GM18867 (cell line): ENCODE data around the gene POMP.
"Not testable (repeated sequence)": the region's sequence is repeated elsewhere in the genome, so short reads cannot be mapped to it uniquely, and the experiment has no call there.

Source experiments
- ATAC-seq: cut with Tn5 transposase; IDR thresholded peaks from one replicate; pipeline ENCODE4 v1.9.1; 2021; ENCODE audit warnings: mild to moderate bottlenecking, moderate library complexity; ENCODE audit not compliant: unreplicated experiment

The POMP gene

DNA sequence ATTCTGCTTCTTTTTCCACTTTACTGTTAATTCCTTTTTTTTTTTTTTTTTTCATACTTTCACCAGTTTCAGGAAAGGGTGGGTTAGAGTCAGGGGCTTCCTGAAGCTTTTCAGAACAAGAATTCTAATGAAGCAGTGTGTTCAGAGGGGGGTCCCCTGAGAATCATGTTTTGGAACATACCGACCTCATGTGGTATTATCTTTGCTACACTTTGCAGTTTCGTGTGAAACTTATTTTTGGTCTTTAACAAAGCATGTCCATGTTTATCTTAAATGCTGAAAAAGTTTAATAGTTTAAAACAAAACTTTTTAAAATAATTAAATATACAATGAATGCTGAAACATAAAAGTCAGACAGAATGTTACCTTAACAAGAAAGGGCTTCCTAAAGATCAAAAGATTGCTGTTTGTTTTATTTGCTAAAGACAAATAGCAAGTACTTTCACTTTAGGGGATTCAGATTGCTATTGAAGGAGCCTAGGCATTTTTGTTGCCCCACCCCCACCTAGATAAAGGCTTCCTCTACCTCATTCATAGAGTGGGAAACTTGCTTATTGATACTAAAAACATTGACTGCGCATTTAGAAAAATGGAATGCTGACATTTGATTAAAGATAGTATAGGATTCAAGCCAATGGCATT, 21.1 kb upstream of the POMP start:
- ATAC-seq: no peak

DNA sequence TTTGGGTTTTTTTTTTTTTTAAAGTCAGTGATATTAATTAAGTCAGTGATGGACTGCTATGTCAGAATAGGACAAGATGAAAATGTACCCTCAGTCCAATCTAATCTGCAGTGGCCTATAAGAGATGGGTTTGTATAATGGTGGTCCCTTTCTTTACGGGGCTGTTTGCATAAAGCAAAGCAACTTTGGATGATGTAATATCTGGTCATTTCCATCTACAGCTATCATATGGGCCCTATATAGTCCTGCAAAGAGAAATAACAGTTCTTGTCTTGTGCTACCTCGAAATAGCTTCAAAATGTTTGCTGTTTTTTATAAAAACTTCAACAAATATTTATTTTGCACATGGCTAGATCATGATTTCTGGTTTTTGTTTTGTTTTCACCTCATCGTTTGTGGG, 20.2 kb upstream of the POMP start:
- ATAC-seq: no peak

DNA sequence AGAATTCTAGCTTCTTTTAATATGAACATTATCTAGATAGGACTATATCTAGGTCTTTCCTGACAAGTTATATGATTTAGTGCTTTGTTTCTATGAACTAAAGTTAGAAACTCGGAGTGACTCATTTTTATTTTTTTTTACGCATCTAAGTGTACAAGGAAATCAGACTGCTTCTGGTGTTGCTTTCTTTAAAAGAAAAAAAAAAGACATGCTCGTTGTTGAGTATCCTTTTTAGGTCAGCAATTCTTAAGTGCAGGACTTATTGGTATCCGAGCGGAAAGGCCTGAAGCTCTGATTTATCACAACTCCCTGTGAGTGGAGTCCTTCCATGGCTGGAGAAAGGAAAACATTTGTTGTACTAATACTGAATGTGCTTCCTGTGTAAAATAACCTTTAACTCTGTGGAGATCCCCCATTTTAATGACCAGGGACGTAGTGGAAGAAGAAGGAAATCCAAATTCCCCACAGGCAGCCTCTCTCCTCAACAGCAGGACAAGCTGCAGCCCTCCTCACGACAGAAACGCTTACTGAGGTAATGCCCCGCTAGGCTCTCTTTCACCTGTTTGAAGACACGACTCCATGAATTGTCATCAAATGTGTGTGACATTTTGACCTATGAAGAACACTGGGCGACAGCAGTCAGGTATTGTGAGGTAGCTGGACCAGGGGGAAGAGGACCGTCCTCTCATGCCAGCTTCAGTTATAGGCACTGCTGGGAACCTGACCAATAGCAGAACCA, 17.9 kb upstream of the POMP start:
- ATAC-seq: no peak

DNA sequence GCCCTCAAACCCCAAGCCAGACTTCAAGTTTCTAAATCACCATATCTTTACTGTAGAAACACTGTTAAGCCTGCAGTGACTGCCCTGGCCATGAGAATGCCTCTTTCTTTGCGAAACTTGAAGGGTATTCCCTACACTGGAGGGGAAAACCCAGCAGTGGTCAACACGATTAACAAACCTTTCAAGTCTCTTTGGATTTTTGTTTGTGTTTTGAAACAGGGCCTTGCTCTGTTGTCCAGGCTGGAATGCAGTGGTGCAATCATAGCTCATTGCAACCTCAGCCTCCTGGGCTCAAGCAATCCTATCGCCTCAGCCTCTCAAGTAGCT, 17.4 kb upstream of the POMP start:
- ATAC-seq: peak; percentile 69

DNA sequence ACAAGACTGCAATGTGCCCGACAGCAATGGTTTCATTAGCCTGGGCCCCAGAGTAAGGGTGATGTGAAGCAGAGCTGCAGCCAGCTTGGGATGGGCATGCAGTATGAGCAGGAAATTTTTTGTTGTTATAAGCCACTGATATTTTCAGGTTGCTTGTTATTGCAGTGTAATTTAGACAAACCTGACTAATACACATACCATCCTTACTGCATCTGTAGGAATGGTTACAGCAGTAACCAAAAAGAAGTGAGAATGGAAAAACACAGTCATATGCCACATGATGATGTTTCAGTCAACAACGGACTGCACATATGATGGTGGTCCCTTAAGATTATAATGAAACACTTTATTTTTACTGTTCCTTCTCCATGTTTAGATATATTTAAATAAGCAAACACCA, 8.6 kb upstream of the POMP start:
- no peak for ATAC-seq

DNA sequence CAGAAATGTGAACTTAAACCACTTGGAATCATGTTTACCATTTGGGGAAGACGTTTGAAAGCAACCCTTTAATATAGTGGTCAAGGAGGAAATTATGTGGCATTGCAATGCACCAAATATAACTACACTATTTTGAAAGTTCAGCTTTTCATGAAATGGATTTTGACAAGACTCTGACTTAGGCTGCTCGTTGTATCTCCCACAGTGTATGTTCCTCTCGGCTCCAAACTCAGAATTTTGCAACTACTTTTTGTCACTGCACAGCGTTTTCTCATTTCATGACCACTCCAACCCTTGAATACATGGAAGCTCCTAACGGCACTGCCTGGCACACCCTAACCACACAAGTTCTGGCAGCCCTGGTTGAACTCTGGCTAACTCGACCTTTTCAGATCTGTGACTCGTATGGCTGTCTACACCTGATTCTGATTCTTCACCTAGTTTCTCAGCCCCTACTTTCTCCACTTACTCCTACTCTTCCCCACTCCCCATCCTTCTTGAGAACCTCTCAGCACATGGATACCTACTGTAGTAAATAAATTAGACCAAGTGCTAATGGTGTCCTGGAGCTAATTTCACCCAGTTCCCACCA, 7.0 kb upstream of the POMP start:
- ATAC-seq: no peak

DNA sequence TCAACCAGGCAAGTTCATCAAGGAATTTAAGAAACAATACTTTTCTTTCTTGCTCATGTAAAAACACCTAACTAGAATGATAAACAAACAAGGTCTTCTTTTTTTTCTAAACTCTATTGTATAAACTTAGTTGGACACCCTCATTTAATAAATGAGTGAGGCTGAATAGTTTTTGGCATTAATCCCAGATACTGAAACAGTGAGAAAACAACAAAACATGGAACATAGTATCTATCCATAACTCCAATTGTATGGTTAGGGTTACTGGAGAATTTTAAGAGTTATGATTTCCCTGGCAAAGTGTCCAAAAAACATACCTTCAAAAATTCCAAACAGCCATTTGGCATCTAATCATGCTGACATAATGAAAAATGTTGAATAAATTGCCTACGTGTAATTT, 5.8 kb upstream of the POMP start:
- no peak for ATAC-seq

DNA sequence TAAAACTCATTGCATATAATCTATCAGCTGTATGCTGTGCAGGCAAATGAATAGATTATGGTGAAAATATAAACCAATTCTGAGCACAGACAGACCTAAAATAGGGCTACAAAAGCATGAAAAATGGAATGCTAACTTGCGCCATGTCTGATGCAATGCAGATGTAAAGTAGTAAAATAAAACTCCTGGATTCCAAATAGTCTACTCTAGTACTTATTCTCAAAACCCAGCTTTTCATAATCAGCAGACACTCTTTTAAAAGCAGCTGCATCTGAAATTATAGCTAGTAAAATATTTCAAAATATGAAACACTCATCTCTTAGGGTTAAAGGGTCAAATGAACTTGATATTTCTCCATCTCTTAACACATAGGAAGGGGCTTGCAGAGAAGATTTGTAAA, 4.7 kb upstream of the POMP start:
- no peak for ATAC-seq

DNA sequence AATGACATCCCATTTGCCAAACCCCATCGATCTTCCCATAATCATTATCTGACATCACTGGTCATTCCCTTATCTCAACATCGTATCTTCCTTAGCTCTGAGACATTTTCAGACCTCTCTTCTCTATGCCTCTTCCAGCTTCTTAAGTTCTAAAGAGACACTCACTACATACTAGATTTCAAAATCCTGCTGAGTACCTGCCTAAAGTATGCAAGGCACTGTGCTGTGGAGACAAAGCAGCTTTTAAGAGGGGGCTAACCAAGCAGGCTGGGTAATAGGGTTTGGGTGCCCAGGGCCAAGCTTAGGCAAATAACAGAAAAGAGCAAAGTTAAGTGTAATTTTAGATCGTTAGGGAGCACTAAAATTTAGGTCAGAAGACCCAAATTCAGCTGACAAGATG, 3.4 kb upstream of the POMP start:
- ATAC-seq: no peak

DNA sequence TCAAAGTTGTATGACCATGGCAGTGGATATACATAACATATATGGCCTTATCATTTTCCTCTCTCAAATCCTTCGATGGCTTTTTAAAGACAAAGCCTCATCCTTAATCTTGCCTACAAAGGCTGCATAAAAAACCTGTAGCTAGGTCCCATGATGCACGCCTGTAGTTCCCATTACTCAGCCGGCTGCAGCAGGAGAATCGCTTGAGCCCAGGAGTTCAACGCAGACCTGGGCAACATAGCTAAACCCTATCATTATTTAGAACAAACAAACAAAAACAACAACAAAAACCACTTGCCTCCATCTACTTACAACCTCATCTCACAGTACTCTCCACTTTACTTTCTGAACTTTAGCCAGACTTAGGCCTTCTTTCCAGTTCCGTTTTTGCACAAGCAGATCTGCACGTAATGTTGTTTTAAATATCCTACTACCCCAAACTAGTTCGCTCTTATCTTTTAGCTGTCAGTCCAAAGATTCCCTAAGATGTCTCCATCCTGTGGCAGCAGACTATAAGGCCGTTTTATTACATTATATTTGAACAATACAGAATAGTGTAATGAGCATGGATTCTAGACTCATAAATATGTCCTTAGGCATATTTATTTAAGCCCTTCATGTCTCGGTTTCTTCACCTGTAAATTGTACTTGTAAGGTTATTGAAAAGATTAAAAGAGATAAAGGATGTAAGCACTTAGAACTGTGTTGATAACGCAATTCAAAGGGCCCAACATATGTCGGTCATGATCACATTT, 969 bp upstream of the POMP start:
- ATAC-seq: no peak

DNA sequence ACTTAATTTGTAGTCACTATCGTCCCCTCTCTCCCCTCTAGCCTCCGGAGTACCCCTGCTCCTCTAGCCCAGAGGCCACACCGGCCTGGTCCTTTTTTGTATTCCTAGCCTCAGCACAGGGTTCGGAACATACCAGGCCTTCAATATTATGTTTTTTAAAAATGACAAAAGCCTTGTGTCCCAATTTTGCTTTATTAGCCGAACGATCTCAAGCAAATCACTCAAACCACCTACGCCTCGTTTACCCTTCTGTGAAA, 463 bp upstream of the POMP start:
- ATAC-seq: peak; percentile 17

DNA sequence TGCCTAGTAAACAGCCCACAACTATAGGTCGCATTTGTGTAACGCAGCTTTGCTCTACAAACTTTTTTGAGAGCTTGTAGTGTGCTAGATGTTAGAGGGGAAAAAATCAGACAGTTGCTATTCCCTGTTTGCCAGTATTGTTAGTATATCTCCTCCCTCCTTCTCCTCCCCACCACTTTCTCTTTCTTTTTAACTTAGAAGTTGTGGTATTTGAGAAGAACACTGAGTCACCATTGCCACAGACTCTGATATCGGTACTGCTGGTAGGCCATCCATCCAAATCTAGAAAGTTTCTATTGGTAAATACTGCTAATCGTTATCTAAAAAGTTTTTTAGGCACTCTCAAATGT, 666 bp downstream of the POMP start:
- ATAC-seq: peak; percentile 36

DNA sequence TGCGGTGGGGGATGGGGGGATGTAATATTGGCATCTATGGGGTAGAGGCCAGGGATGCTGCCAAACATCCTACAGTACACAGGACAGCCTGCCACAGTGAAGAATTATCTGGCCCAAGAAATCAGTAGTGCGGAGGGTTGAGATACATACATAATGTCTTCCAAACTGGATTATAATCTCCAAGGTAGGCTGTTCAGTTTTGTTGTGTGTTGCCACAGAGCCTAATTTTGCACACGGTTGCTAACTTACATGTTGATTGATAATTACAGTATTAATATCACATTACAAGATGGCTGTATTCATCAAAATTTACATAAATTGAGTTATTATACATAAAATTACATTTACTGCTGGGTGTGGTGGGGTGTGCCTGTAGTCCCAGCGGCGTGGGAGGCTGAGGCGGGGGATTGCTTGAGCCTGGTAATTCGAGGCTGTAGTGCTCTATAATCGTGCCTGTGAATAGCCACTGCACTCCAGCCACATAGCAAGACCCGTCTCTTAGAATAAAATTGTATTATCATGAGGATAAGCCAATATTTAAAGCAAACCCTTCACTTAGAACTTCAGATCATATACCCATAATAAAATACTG, 8.1 kb downstream of the POMP start:
- ATAC-seq: no peak

DNA sequence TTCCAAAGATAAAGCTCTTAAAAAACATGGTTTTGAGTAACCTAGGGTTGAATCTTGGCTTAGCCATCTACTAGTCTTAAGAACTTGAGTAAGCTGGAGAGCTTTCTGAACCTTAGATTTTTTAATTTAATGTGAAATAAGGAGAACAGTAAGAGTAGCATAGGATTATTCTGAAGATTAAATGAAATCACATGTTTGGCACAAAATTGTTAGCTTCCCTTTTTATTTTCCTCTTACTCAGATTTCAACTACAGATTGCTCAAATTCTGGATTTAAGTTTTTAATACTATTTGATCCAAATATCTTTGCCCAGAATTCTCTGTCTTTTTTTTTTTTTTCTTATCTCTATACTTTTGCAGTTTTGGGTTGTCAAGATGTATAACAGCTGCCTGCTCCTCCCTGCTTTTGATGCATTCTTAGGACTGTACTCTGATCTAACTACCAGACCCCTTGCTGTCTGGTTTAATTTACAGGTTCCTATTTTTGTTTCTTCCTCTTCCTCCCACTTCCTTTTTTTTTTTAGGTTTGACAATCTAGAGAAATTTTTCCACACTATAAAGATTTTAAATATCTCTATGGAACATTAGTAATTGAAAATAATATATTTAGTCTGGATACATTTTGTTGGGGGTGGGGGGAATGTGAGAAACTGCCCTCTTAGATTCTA, 12.3 kb downstream of the POMP start:
- no peak for ATAC-seq

DNA sequence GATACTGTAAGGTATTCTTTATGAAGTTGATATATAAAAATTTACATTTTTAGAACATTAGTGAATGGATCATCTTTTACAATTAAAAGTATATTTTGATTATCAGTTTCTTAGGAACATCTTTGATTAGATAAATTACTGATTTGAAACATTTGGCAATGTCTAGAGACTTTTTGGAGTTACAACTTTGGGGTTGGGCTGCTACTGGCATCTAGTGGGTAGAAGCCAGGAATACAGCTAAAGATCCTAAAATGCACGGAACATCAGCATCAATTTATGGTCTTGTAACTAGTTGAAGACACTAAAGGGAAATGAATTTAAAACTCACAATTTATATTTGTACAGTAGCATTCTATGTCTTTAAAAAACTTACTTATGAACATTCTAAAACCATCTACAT, 19.9 kb downstream of the POMP start:
- no peak for ATAC-seq

DNA sequence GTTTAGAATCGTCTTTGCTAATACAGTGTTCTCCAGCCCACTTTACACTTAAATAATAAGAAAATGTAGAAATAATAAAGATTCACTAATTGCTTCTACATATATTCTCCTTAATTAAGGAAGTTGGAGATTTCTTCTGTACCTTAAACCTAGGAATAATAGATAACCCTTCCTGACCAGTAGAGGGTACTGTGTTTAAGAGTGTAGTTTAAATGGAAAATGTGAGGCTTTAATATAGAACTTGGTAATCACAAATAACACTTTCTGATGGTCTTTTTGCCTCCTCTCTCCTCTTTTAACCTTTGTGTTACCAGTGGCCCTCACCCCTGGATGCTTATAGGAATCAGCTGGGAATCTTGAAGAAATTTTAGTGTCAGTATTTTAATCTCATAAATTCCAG, 20.7 kb downstream of the POMP start:
- no peak for ATAC-seq

DNA sequence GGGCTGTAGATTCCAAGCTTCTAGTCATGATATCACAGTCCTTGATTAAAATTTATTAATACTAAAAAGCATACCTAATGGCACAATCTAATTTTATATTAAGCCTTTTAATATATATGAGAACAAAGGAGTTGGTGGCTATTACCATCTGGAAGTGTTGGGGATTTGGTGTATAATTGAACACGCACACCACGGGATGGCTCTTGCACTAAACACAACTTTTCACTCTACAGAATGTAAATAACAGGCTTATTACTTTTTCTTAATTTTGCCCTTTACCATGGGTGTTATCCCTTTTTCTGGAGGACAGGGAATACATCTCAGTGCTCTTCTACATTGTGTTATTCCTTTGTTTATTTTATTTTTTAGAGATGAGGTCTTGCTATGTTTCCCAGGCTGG, 21.6 kb downstream of the POMP start:
- no peak for ATAC-seq

DNA sequence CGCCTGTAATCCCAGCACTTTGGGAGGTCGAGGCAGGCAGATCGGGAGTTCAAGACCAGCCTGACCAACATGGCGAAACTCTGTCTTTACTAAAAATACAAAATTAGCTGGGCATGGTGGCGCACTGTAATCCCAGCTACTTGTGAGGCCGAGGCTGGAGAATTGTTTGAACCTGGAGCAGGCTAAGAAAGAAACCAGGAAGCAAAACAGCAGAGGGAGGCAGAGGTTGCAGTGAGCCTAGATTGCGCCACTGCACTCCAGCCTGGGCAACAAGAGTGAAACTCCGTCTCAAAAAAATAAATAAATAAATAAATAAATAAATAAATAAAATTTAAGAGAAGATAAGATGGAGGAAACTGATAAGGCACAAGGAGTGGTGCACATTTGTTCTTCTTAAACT, 24.2 kb downstream of the POMP start:
- not testable (repeated sequence) for ATAC-seq

DNA sequence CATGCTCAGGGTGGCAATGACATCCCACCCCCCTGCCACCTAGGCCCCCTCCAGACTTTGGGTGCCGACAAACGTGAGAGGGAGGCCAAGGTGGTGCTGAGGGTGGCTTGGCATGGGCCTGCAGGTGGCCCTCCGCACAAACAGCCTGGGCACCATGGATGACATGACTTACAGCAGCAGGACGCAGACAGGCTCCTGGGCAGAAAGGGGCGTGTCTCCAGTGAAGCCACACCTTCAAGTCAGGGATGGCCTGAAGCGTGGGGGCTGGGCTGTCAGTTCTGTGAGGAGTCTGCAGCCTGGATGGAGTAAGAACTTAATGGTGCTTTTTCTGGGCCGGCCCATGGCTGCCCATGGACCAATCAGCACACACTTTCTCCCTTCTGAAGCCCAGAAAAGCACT, 25.3 kb downstream of the POMP start:
- ATAC-seq: no peak

DNA sequence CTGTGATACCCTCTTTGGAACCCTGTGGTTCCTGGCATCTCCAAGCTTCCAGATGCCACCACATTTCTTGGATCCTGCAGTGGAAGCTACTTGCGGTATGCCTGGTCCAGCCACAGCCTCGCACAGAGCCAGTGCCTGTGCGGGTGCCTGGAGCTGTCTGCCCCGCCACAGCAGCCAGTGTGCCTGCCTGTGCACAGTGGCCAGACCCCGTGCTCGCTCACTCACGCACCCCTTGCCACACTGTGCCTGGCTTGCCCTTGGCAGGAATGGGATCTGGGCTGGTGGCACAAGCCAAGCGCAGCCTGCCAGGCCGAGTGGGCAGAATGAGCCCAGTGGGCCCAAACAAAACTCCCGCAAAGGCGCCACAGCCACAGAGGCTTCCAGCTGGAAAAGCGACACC, 26.2 kb downstream of the POMP start:
- no peak for ATAC-seq

DNA sequence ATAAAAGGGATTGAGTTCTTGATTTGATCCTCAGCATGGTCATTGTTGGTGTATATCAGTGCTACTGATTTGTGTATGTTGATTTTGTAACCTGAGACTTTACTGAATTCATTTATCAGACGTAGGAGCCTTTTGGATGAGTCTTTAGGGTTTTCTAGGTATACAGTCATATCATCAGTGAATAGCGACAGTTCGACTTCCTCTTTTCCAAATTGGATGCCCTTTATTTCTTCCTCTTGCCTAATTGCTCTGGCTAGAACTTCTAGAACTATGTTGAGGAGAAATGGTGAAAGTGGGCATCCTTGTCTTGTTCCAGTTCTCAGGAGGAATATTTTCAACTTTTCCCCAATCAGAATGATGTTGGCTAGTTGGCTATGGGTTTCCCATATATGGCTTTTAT, 27.0 kb downstream of the POMP start:
- ATAC-seq: no peak
